ENCODE results near the gene ZNF14. TPM values are rescaled to one million over a fixed set of nuclear protein-coding genes. Genes with fewer than 3 reads are reported as not detected.

ZNF14 gene
- total and polyA plus RNA-seq, 12 donors, result 1.8 to 6.6 (median 3.8) TPM

DNA sequence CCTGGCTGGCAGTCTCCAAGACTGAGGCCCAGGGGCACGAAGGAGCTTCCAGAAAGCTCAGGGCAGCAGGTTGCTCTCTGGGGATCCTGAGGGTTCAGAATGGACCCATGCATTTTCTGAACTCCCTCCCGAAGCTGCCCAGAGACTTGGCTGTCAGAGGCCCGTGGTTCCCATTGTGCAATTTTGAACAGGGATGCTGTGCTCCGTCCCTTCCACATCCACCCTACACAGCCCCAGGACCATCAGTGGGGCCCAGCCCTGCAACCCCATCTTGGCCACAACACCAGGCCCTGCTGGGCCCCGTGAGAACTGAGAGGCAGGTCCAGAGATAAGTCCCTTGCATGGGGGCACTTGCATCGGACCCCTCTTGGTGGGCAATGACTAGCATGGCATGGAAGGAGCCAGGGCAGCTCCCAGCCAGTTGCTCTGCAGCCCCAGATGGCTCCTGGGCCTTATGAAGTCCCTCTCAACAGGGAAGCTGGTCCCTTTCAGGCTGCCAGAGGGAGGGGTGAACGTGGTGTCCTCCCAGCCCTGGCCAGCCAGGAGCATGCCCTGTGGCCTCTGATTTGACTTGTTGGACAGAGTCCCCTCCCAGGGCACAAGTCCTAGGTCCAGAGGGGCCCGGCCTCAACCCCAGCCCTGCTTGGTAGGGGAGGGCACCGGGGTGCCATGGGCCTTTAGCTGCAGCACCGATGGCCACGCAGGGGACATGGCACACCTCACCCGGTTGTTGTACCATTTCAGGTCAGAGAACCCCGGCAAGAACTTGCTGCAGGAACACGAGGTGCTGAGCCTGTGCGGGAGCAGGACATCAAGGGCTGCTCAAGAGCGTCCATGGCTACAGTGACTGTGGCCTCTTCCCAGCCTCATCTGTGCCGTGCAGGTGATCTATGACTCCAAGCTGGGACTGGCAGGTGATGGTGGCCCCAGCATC lies 17.3 kb upstream of the ZNF14 start:
- Histone ChIP-seq H3K27me3 (no peaks in the 10 kb centered on the region), H3K4me3 (no peak overlapping the region), H3K4me1 (no peaks in the 10 kb centered on the region), H3K27ac (no peak overlapping the region), H3K36me3 (no peaks in the 10 kb centered on the region), H3K9me3 (no peaks in the 10 kb centered on the region)
- intact Hi-C loops (cut with DNase I), result no loop called here
- TF ChIP-seq, protein P1, sequence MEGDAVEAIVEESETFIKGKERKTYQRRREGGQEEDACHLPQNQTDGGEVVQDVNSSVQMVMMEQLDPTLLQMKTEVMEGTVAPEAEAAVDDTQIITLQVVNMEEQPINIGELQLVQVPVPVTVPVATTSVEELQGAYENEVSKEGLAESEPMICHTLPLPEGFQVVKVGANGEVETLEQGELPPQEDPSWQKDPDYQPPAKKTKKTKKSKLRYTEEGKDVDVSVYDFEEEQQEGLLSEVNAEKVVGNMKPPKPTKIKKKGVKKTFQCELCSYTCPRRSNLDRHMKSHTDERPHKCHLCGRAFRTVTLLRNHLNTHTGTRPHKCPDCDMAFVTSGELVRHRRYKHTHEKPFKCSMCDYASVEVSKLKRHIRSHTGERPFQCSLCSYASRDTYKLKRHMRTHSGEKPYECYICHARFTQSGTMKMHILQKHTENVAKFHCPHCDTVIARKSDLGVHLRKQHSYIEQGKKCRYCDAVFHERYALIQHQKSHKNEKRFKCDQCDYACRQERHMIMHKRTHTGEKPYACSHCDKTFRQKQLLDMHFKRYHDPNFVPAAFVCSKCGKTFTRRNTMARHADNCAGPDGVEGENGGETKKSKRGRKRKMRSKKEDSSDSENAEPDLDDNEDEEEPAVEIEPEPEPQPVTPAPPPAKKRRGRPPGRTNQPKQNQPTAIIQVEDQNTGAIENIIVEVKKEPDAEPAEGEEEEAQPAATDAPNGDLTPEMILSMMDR (IDR thresholded peaks at IDR 0.05), result no peak
- WGBS, 2 donors, result 78 to 83% methylated on average over 17 of the region's 17 CpGs
- ATAC-seq (no peak), DNase-seq (no peak)

DNA sequence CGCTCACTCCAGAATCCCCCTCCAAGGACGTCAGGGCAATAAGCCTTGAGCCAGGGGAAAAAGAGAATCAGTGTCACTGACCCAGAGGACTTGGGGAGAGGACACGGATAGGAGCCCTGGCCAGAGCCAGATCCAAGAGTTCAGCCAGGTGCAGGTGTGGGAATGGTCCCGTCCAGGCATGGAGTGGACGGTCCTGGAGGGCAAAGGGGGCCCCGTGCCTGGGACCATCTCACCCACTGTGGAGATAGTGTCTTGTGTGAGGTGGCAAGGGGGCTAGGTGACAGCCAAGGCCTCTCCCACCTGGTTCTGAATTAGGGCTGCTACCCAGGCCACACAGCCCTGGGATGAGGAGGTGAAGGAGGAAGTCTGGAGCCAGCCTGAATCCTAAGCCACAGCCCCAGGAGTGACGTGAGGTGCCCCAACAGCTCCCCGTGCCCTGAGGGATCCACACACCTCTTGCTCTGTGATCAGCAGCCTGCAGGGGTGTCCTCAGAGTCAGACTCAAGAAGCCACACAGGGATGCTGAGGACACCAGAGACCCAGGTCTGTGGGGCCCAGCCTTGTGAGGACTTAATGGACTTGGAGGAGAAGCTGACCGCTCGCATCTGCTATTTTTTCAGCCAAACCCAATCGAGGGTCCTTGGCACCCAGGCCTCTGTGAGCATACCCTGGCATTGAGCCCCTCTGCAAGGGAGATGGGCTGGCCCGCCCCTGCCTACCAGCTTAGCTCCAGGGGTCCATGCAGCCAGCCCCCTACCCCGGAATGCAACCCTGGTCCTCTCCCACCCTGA lies 16.4 kb upstream of the ZNF14 start:
- no peak for ATAC-seq

DNA sequence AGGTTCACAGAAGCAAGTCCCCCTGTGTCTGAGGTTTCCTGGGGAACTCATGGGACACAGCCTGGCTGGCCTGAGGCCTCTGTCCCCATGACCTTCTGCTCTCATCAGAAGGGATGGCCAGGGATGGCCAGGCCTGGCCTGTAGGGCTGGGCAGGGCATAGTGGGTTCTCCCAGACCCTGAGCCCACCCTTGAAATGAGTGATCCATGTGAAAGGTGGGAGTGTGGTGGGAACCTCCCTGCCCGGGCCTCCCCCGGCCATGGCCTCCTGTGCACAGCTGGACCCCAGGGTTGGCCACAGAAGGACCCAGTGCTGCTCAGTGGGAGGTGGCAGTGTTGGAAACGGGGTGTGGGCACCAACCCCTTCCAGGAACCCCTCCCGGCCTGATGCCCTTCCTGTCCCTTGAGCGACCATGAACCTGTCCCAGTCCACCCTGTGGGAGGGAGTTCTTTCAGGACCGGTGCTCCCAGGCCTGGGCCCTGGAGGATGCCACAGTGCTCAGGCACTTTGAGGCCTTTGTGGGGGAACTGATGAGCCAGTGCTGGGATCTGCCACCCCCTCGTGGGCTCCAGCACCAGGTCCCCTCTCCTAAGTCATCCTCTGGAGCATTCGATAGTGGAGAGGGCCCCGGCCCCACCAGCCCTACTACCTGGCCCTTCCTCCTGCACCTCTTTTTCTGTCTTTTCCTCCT lies 15.5 kb upstream of the ZNF14 start:
- Histone ChIP-seq H3K27ac (no peak overlapping the region), H3K36me3 (no peaks in the 10 kb centered on the region), H3K9me3 (no peaks in the 10 kb centered on the region), H3K4me1 (no peaks in the 10 kb centered on the region), H3K4me3 (no peak overlapping the region), H3K27me3 (no peaks in the 10 kb centered on the region)
- TF ChIP-seq, protein P1 (IDR thresholded peaks at IDR 0.05), result no peak
- ATAC-seq, result no peak
- no peak for DNase-seq
- 85 to 87% methylated on average over 9 of the region's 9 CpGs for WGBS, 2 donors
- intact Hi-C loops (cut with DNase I), result no loop called here

More for the DNA sequence above, 16.4 kb upstream of the ZNF14 start:
- 82 to 85% methylated on average over 13 of the region's 13 CpGs for WGBS, 2 donors
- Histone ChIP-seq H3K27me3 (no peaks in the 10 kb centered on the region), H3K4me3 (no peak overlapping the region), H3K27ac (no peak overlapping the region), H3K9me3 (no peaks in the 10 kb centered on the region), H3K4me1 (no peaks in the 10 kb centered on the region), H3K36me3 (no peaks in the 10 kb centered on the region)
- TF ChIP-seq, protein P1 (IDR thresholded peaks at IDR 0.05), result no peak
- DNase-seq, result no peak
- intact Hi-C loops (cut with DNase I), result no loop called here
